OCI-LY7 (cell line): ENCODE measurements around the gene BORCS6. TPM values are rescaled to one million over a fixed set of nuclear protein-coding genes. Genes with fewer than 3 reads are reported as not detected.

Source experiments
- BruUV-seq: library from RNA; stranded (reverse); fragments of 400-500 nt; replicated peaks from 2 replicates; lab custom pipeline; 2021; lab: Mats Ljungman, UMichigan
- CTCF ChIA-PET: fragments of 300-600 bp; sonication (Branson Sonifier 250); formaldehyde crosslinking; loops from one replicate; lab custom pipeline; 2022; ENCODE audit warnings: antibody characterized with exemption; ENCODE audit not compliant: unreplicated experiment; lab: Charles Lee
- POLR2A ChIA-PET: fragments of 300-600 bp; sonication (Branson Sonifier 250); formaldehyde crosslinking; loops from one replicate; lab custom pipeline; 2022; ENCODE audit warnings: antibody characterized with exemption; lab: Charles Lee
- DNase-seq: peaks from one replicate; pipeline ENCODE4 v3.0.0-alpha.2; 2015; ENCODE audit warnings: low spot score
- H2AFZ ChIP-seq: fragments of 200-600 bp; sonication (generic), shearing (Covaris generic); 2 replicates; pipeline ENCODE4 v1.6.1; 2014; ENCODE audit warnings: mild to moderate bottlenecking, antibody characterized with exemption, low read length, moderate library complexity
- H3K27ac ChIP-seq: fragments of 200-600 bp; sonication (generic); 2 replicates; pipeline ENCODE4 v1.5.1; 2014; ENCODE audit warnings: mixed run types, low read depth, mild to moderate bottlenecking, moderate library complexity, low read length, inconsistent platforms; ENCODE audit not compliant: poor library complexity, severe bottlenecking
- H3K36me3 ChIP-seq: fragments of 200-600 bp; sonication (generic); 2 replicates; pipeline ENCODE4 v1.6.1; 2014; ENCODE audit warnings: mild to moderate bottlenecking, antibody characterized with exemption, low read length, moderate library complexity, mixed read lengths; ENCODE audit not compliant: insufficient read depth
- H3K4me1 ChIP-seq: fragments of 200-600 bp; sonication (generic); 2 replicates; pipeline ENCODE4 v1.5.1; 2014; ENCODE audit warnings: mild to moderate bottlenecking, low read length; ENCODE audit not compliant: insufficient read depth, poor library complexity, severe bottlenecking
- H3K4me2 ChIP-seq: fragments of 200-600 bp; sonication (generic); 2 replicates; pipeline ENCODE4 v1.6.1; 2014; ENCODE audit warnings: mild to moderate bottlenecking, low read length
- H3K4me3 ChIP-seq: fragments of 200-600 bp; sonication (generic); 2 replicates; pipeline ENCODE4 v1.5.1; 2014; ENCODE audit warnings: mild to moderate bottlenecking, low read depth, low read length; ENCODE audit not compliant: poor library complexity, severe bottlenecking
- H3K79me2 ChIP-seq: fragments of 200-600 bp; sonication (generic); 2 replicates; pipeline ENCODE4 v1.6.1; 2016; ENCODE audit warnings: low read depth, mild to moderate bottlenecking, low read length, moderate library complexity, mixed read lengths; ENCODE audit not compliant: insufficient read depth
- H3K9me2 ChIP-seq: fragments of 200-600 bp; sonication (generic); 2 replicates; pipeline ENCODE4 v1.6.1; 2016; ENCODE audit warnings: mild to moderate bottlenecking, low read length, mixed read lengths; ENCODE audit not compliant: insufficient read depth
- H3K9me3 ChIP-seq: fragments of 200-600 bp; sonication (generic); 2 replicates; pipeline ENCODE4 v1.6.1; 2014; ENCODE audit warnings: mild to moderate bottlenecking, mixed run types, low read length, mixed read lengths
- H4K20me1 ChIP-seq: fragments of 200-600 bp; sonication (generic); 2 replicates; pipeline ENCODE4 v1.6.1; 2014; ENCODE audit warnings: mild to moderate bottlenecking, antibody characterized with exemption, low read length, moderate library complexity, mixed read lengths; ENCODE audit not compliant: insufficient read depth
- EZH2phosphoT487 ChIP-seq: fragments of 200-600 bp; sonication (generic); IDR thresholded peaks from 2 replicates; pipeline ENCODE4 v1.6.1; 2018; ENCODE audit warnings: low read depth, borderline replicate concordance, mild to moderate bottlenecking, mixed run types, antibody characterized with exemption, low read length, moderate library complexity, mixed read lengths
- intact Hi-C: fragments of 100-400 bp; cut with micrococcal nuclease; formaldehyde crosslinking; loops from one replicate; pipeline ENCODE4 v1.10.0; 2022; ENCODE audit not compliant: unreplicated experiment
- total RNA-seq, 2 experiments: library from RNA; depleted of rRNA in 1 of 2; stranded (reverse); fragments of >200 nt in 1 of 2; shearing (Covaris generic) in 1 of 2; gene quantifications; 2 replicates each; pipeline ENCODE4 v1.2.3, GENCODE V29; 2014 to 2022
- TF ChIP-seq, protein P1 (sequence below): fragments of 200-600 bp; sonication (generic); conservative IDR thresholded peaks from 2 replicates; pipeline ENCODE4 v1.5.1; 2014; ENCODE audit warnings: mild to moderate bottlenecking, antibody characterized with exemption, low read length, moderate library complexity, mixed read lengths

Gene BORCS6
- total RNA-seq, 2 experiments from 2014 or later = 12.7 to 13.9 TPM

DNA sequence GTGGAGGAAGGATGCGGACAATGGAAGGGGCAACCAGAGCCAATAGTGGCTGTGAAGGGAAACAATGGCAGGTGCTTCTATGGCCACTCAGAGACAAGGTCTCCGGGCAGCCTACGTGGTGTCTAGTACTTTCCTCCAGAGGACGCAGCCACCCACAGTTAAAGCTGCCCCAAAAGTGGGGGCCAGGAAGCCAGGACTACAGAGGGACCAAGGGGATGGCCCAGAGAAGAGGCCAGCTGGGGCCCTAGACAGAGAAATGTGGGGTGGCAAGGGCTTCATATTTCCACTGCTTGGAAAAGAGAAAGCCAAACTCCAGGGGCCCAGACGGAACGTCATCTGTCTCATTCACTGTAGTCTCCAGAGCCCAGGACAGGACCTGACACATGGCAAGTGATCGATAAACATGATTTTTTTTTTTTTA is 36.9 kb downstream of the BORCS6 start:
- no peaks in the 10 kb centered on the region for H3K9me3 ChIP-seq
- peak overlapping the region; percentile 16; the same call in 1 of the 2 replicates for H2AFZ ChIP-seq
- H3K4me2 ChIP-seq = peak overlapping the region; percentile 95
- no peaks in the 10 kb centered on the region; the same call in 1 of the 2 replicates for H4K20me1 ChIP-seq
- H3K9me2 ChIP-seq = no peaks in the 10 kb centered on the region
- H3K36me3 ChIP-seq = peaks cover 23% of the 10 kb centered on the region
- no peak for TF ChIP-seq EZH2phosphoT487
- TF ChIP-seq, protein P1, sequence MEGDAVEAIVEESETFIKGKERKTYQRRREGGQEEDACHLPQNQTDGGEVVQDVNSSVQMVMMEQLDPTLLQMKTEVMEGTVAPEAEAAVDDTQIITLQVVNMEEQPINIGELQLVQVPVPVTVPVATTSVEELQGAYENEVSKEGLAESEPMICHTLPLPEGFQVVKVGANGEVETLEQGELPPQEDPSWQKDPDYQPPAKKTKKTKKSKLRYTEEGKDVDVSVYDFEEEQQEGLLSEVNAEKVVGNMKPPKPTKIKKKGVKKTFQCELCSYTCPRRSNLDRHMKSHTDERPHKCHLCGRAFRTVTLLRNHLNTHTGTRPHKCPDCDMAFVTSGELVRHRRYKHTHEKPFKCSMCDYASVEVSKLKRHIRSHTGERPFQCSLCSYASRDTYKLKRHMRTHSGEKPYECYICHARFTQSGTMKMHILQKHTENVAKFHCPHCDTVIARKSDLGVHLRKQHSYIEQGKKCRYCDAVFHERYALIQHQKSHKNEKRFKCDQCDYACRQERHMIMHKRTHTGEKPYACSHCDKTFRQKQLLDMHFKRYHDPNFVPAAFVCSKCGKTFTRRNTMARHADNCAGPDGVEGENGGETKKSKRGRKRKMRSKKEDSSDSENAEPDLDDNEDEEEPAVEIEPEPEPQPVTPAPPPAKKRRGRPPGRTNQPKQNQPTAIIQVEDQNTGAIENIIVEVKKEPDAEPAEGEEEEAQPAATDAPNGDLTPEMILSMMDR = no peak
- ChIA-PET POLR2A (no interaction called here), CTCF (no interaction called here)
- H3K27ac ChIP-seq = peak overlapping the region; percentile 13
- no peak for DNase-seq
- H3K79me2 ChIP-seq = peaks cover 12% of the 10 kb centered on the region; the same call in 1 of the 2 replicates
- H3K4me3 ChIP-seq = peak overlapping the region; percentile 82
- BruUV-seq = no TSS peak
- intact Hi-C loops = loop anchor here (10.0 kb wide), 1 partner anchor 318 kb away; the partner anchor contains the start of gene KDM6B
- peaks cover 51% of the 10 kb centered on the region for H3K4me1 ChIP-seq

DNA sequence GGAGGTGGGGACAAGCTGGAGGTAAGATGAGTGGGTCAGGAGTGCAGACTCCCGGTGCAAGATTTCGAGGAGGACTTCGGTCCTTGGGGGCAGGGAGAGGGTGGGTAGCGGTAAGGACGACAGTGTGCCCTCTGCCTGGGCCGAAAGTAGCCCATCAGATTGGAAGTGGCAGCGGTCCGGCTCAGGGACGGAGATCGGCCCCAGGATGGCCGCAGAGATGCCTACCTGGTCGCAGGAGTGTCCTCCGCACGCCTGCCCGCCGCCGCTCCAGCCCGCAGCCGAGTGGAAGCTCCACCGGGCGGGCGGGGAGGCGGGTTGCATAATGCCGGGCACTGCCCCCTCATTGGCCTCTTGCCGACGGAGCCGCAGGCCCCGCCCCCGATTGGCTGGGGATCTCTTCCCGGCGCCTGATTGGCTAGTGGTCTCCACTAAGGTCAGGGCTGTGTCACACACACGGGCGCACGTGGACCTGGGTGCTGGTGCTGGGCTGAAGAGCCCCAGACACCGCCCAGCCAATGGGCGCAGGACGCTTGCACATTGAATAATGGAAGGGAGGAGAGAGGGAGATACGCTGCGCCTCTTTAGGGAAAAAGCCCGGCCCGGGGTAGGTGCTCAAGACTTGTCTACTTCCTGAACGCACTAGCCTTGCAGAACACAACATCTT is 37.7 kb downstream of the BORCS6 start, which contains the start of gene PER1:
PER1 (minus strand) TSS at position 293 of the 664 bp plus-strand sequence. CDS start 1,698 bp downstream, outside the sequence.
- Histone ChIP-seq H3K79me2 (peaks cover 12% of the 10 kb centered on the region; the same call in 1 of the 2 replicates), H3K36me3 (peaks cover 29% of the 10 kb centered on the region), H2AFZ (peak within 1 kb of the TSS; percentile 16; the same call in 1 of the 2 replicates), H3K9me2 (no peaks in the 10 kb centered on the region), H4K20me1 (no peaks in the 10 kb centered on the region; the same call in 1 of the 2 replicates), H3K4me1 (peaks cover 51% of the 10 kb centered on the region), H3K27ac (peak within 1 kb of the TSS; percentile 70), H3K9me3 (no peaks in the 10 kb centered on the region), H3K4me3 (peak within 1 kb of the TSS; percentile 82), H3K4me2 (peak within 1 kb of the TSS; percentile 95)
- TF ChIP-seq, protein P1 = no peak
- no peak for TF ChIP-seq EZH2phosphoT487
- intact Hi-C loops = loop anchor here (10.0 kb wide), 1 partner anchor 317 kb away; the partner anchor contains the start of gene KDM6B
- CTCF ChIA-PET = interaction anchor here (0.6 kb wide), 1 partner anchor 317 kb away, joined by 5 read pairs; no protein-coding TSS in a partner anchor
- peak; percentile 89 for DNase-seq
- POLR2A ChIA-PET = interaction anchor here (0.6 to 1.0 kb wide), 2 partner anchors 15 to 23 kb away, joined by 3 read pairs; no protein-coding TSS in a partner anchor
- no TSS peak for BruUV-seq
